Activated CD8-positive, alpha-beta memory T cell treated with anti-CD3 and anti-CD28 coated beads for 36 hours (primary cell): ENCODE results near the gene GRID1. TPM values are rescaled to one million over a fixed set of nuclear protein-coding genes. Genes with fewer than 3 reads are reported as not detected.

Source experiments
- CTCF ChIA-PET: fragments of 350-600 bp; sonication (Branson Sonifier 250); formaldehyde crosslinking; loops from one replicate; lab custom pipeline; 2021; ENCODE audit warnings: antibody characterized with exemption; lab: Charles Lee
- POLR2A ChIA-PET: fragments of 350-600 bp; sonication (Branson Sonifier 250); formaldehyde crosslinking; loops from one replicate; lab custom pipeline; 2021; ENCODE audit warnings: antibody characterized with exemption; lab: Charles Lee
- total RNA-seq, 2 experiments: library from RNA; stranded (reverse); gene quantifications; one replicate each; pipeline ENCODE4 v1.2.3, GENCODE V29; 2021

The GRID1 gene
- total RNA-seq, 2 experiments from 2014 or later, result not detected

DNA sequence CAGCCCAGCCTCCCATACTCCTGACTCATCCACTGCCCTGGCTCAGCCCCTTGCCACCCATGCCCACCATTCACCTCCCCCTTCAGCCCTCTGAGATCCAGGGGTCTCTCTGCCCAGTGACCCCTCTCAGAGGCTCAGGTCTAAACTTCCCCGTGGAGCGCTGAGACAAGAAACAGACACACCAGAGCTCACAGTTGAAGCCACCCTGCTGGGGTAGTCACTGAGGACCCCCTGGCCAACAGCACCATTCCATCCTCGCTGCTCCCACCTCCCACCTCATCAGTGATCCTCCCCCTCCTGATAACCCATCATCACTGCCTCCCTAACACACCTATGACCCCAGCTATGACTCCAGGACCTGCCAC is 100.7 kb downstream of the GRID1 start:
- ChIA-PET CTCF (no interaction called here), POLR2A (no interaction called here)

DNA sequence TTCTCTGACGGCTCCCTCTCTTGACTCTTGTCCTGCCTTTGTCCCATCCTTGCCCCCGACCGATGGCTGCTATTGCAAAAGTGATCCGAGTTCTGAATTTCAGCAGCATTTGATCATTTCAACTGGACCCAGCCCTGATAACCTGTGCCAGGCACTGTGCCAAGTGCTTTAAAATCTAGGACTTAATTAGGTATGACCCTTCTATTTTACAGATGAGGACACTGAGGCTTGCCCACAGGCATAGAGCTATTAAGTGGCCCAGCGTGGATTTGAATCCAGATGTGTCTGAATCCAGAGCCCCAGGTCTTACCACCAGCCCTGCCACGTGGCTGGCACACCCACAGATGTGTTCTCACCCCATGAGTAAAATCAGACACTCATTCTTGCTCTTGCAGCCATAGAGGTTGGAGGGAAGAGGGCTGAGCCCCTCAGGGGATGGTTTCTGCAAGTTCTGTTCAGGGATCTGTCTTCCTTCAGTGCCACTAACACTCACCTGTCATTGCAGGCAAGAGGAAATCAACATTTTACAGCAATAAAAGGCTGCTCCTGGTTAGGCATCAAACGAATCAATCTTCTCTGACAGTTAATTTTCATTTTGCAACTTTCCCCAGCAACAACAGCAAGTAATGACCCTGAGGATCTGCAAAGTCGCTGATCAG is 101.2 kb downstream of the GRID1 start:
- ChIA-PET CTCF (no interaction called here), POLR2A (interaction anchor here (0.6 kb wide), 1 partner anchor 138 kb away, joined by 4 read pairs; no protein-coding TSS in a partner anchor)

DNA sequence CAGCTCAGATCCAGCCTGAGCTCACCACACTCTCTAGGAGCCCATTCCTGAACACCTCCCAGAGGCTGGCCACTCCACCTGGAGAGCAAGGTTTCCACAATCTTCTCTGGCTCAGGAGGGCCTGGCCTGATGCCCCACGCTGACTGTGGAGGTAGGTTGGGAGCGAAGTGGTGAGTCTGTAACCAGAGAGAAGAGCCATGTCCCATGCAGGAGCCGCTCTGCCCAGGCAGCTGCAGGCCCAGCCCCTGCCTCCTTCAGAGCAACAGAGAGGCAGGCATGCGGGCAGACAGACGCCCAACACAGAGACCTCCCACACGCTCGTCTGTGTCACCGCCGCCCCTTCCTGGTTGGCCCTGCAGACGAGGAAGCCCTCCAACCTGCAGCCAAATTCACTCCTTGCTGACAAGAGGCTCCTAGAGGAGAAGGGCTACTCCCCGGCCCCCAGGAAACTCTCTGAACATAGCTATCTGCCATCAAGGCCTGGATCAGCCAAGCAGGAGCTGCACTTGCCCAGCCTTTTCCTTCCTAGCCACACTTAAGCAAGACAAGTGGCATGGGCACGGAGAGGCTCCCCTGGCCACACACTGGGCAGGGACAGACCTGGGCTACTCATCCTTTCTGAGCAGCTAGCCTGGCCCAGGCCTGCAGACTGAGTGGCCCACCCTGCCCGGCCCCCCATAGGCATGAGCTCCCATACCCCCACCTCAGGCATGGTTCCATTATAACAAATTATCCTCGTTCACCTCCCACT is 101.9 kb downstream of the GRID1 start:
- POLR2A ChIA-PET, result interaction anchor here (0.6 kb wide), 1 partner anchor 138 kb away, joined by 4 read pairs; no protein-coding TSS in a partner anchor

DNA sequence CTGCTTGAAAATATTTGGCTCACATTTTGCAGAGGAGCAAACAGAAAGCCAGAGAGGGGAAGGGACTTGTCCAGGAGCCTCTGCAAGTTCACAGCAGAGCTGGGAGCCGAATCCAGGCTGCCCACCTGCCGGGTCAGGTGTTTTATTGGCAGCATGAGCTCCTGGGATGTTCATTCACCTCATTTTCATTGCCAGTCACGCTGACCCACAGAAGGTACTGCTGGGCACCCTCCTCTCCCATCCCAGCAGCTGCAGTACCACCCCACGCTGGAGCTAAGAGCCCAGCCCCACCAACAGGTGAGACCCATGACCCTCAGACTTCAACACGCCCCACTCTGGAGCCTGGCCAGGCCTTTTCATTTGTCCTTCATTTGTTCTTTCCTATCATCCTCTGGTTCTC is 102.7 kb downstream of the GRID1 start:
- ChIA-PET POLR2A (no interaction called here), CTCF (no interaction called here)

More for the DNA sequence above, 101.9 kb downstream of the GRID1 start:
- CTCF ChIA-PET, result interaction anchor here (0.6 kb wide), 1 partner anchor 114 kb away, joined by 3 read pairs; no protein-coding TSS in a partner anchor

DNA sequence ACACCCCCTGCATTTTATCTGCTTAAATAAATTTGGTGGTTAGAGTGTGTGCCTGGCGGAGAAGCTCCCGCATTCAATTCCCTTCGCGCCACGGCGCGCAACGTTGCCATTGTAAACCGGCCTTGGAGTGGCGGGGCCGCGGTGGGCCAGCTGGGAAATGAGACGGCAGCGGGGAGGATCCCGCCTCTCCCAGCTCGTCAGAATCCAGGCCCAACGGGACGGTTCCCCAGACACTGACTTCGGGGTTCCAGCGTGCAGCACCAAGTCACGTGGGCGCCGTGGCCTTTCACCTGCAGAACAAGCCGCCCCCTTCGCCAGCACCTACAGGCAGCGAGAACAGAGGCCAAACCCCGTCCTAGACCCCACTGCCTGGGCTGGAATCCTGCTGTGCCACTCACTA is 103.4 kb downstream of the GRID1 start:
- POLR2A ChIA-PET, result no interaction called here
- CTCF ChIA-PET, result no interaction called here

DNA sequence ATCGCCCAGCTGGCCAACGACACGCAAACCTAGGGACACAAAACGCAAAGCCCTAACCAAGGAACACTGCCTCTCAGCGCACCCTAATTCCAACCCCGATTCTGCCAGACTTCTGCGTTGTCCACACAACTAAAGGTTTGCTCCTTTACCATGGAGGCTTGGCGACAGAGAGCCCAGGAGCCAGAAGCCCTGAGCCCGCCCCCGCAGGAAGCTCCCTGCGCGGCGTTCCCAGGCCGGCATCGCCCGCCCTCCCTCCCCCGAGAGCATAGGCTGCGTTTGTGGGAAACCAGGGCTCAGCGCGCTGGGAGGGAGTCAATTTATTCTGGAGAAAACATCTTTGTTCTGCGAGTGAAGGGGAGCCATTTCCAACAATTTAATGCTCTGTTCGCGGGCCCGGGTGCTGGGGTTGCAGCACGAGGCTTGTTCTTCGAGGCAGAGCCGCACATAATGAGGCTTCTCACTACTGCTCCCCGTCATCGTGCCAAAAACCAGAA is 103.9 kb downstream of the GRID1 start:
- CTCF ChIA-PET, result no interaction called here
- POLR2A ChIA-PET, result no interaction called here

DNA sequence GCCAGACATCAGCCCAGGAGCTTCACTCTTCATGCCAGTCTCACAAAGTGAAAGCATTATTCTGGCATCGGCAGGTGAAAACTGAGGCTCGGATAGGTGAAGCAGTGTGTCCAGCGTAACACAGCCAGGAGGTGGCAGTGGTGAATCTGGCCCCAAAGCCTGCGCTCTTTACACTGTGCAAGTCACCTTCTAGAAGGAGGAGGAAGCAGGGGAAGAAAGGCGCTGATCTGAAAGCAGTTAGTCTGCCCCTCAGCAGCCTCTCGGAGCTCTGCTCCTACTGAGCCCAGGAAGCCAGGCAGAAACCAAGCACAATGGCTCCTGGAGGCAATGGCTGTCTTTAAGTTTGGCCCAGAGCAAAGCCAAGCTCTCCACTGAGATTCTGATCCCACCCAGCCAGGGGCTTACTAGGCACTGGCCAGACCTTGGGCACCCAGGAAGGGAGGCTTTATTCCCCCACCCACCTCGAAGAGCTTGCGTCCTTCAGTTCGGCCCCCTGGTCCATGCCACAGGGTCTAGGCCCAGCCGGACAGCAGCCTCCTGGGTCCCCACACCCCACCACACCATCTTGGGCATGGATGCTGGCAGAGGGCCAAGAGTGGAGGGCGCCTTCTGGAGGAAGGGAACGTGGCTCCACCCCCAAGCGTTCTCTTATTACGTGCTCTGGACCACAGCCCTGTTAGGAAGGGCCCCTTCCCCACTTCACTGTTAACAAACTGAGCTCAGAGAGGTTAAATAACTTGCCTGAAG is 104.5 kb downstream of the GRID1 start:
- ChIA-PET CTCF (no interaction called here), POLR2A (no interaction called here)

DNA sequence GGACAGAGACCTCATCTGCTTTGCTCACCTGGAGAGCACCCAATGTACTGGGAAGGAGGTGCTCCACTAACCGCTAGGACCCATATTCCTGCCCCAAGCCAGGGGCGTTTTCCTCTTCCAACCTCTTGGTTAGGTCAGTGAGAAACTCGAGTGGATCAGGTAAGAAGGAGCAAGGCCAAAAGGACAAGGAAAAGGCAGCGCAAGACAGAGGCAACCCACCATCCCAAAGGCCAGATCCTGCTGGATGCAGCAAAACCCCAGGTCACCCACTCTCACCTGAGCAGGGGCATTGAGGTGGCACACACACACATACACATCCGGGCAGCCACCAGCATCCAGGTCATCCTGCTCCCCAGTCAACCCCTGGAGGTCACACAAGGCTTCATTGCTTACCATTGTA is 105.1 kb downstream of the GRID1 start:
- POLR2A ChIA-PET, result no interaction called here
- CTCF ChIA-PET, result no interaction called here

DNA sequence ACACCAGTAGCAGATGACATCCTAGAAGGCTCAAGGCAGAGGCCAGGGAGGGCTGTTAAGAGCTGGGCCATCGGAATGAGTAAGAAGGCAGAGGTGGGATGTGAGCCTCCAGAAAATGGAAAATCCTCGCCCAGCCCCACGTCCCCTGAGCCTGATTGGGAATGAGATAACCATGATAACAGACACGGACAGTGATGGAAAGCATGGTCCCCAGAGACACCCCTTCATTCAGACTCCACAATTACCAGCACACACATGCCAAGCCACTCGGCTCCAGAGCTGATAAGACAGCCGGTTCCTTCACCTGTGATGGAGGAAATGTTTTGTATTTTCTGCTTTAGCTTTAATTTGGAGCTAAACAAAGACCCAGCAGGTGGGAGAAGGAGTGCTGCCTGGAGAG is 106.0 kb downstream of the GRID1 start:
- ChIA-PET POLR2A (no interaction called here), CTCF (no interaction called here)

DNA sequence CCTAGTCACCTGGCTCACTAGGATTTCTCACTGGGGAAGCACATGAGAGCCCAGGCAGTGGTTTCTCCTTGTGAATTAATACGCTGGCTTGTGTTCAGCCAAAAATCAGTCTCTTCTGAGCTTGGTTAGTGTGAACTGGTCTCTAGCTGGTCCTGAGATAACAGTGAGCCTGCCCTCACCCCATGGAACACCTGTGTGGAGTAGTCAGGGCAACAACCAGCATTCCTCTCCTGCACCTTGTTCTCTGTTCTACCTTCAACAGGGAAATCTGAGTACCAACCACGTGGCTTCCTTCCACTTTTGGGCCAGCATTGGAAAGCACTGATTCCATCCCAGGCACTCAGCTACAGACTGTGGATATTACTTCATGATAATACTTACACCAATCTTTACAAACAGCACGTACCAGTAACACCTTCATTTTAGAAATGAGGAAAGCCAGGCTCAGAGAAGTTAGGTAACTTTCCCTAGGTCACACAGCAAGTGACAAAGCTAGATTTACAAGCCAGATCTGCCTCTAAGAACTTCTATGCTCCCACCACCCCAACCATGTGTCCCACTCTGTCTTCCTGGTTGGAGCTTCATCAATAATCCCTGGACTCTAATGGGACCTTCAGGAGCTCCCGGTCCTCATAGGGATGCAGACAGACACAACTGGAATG is 106.6 kb downstream of the GRID1 start:
- CTCF ChIA-PET, result no interaction called here
- POLR2A ChIA-PET, result no interaction called here

DNA sequence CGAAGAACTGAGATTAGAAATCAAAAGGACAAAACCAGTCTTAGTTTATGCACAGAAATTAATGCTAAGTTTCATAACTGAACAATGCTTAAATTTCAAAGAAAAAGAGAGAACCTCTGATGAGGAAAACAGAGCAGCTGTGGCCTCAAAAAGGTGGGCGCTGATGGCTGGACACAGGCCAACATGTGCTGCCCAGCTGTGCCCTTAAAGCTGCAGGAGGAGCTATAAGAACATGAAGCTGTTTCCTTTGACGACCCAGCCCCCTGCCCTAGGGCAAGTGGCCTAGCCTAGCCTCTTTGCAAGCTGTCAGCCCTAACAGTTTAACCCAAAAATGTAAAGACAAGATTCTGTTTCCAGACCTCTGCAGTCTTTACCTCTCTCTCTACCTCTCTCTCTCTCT is 107.7 kb downstream of the GRID1 start:
- ChIA-PET POLR2A (no interaction called here), CTCF (no interaction called here)

DNA sequence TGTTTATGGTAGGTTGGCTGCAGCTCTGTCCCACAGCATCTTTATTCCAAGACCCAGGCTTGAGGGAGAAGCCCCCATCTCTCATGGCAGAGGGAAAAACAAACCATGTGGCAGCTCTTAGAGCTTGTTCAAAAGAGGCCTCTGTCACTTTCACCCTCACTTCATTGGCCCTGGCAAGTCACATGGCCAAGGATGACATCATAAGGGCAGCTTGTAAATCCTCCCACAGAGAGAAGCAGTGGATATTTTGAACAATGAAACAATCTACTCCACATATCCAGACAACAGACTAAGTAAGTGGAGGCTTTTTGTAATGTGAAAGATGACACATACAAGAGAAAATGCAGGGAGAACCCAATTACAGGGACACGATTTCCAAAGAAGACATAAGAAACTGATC is 108.1 kb downstream of the GRID1 start:
- ChIA-PET CTCF (no interaction called here), POLR2A (no interaction called here)

DNA sequence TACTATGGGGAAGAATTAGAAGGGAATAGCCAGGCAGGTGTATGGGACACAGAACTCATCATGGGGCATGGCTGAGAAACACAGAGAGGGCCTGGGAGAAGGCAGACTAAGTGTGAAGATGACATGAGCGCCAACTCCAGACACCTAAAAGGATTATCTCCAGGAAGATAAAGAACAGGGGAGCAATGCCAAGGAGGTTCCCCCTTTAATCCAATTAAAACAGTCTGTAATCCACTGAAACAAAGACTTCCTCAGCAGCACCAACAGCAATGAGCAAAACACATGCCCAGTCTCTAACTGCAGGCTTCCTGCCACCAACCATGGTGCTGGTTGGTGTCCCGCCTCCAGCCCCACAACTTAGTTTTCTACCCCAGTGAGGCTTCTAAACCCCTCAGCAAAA is 108.9 kb downstream of the GRID1 start:
- CTCF ChIA-PET, result no interaction called here

DNA sequence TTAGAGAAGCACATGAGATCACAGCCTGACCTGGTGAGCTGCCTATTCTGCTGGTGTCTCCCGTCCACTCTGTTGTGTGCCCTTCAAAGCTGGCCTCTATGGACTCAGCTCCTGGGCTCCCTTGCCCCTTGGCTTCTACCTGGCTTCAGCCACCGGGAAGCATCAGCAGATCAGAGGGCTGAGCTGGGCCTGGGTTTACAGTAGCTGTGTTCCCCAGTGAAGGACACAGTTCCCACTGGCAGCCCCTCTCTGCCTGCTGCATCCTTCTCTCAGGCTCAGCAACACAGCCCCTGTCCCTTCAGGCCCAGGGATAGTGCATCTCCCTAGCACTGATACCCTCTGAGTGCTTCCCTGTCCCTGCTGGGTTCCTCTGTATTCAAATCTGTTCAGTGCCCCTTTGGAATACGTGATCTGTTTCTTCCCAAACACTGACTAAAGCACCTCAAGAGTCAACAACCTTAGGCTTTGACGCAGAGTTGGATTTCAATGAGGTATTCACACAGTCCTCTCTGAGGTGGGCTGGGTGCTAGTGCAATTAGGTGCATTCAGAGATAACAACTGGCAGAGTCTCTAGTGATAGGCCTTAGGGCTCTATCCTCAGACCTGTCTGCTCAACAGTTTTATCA is 109.8 kb downstream of the GRID1 start:
- POLR2A ChIA-PET, result no interaction called here
- CTCF ChIA-PET, result no interaction called here

More for the DNA sequence above, 108.9 kb downstream of the GRID1 start:
- POLR2A ChIA-PET, result no interaction called here

DNA sequence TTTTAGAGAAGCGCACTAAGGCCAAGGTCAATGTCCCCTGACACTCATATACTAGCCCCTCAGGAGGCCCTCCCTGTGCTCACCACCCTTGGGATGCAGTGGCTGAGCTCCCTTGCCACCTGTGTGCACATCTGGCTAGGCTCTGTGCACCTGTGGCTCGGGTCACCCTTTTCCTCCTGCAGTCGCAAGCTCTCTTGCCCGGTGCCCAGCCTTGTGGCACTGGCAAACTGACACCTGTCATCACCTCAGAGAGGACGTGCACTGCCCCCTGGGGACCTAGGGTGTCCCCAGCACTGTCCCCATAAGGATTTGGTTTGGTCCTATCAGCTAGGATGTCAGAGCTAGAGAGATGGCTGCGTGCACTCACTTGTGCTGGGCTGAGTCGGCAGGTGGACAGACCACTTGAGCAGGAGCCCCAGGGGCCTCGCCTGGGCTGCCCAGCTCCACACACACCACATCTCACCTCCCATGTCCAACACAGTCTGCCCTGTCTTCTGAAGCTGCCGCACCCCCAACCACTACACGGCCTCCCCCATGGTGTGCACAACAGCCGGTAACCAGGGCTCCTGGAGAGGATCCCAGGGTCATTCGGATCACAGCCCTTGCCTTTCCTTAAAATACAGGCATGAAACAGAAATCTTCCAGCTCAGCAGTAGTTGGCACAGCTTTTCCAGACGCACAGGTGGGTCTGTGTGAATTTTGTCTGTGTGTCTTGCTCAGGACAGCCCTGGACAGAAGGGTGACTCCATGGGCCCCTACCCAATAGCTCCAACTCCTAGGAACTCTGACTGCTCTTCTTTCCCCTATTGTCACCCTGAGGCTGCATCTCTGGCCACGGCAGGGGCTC is 111.0 kb downstream of the GRID1 start:
- ChIA-PET POLR2A (no interaction called here), CTCF (no interaction called here)

DNA sequence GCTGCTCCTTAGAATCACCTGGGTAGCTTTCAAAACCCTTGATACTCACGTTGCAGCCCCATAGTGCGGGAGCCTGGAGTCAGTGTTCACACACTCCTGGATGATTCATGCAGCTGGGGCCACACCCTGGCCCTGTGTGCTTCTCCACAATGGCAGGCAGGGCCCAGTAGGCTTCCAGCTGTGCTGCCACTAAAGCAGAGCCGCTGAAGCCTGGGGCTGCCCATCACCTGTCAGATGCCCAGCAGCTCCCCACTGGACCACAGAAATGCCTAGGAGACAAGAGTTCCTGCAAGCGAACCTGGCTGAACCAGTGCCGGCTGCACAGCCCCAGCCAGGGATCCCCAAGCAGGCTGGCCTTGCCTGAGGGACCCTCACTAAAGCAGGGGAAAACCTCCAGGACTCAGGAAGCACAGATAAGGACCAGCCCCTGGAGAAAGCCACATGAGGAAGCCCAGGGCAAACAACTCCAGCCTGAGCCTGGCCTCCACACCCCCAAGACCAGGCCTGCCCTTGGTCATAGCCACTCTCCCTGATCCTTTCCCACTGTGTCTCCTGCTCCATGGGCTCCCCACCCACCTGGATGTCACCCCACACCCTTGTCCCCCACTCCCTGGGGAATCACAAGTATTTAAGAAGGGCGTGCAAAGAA is 111.9 kb downstream of the GRID1 start:
- CTCF ChIA-PET, result no interaction called here
- POLR2A ChIA-PET, result no interaction called here

DNA sequence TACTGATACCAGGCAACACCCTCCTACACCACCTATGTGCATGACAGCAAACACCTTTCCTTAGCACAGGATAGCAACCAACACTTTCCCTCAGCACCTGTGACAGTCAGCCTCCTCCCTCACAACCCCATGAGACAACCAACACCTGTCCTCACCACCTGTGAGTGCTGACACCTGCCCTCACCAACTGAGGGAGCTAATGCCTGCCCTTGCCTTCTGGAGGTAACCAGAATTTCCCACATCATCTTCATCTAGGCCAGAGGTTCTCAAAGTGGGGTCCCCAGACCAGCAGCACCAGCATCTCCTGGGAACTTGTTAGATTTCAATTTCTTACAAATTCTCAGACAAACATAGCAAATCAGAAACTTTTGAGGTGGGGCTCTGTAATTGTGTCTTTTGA is 112.5 kb downstream of the GRID1 start:
- CTCF ChIA-PET, result no interaction called here
- POLR2A ChIA-PET, result no interaction called here
